Hepatocyte (in vitro differentiated cells): ENCODE measurements around the gene TUBA1C.
"Not testable (repeated sequence)": the region's sequence is repeated elsewhere in the genome, so short reads cannot be mapped to it uniquely, and the experiment has no call there.

Experiments used
- EZH2 ChIP-seq: fragments of 200-600 bp; sonication (generic); IDR thresholded peaks from 2 replicates; pipeline ENCODE4 v1.6.1; 2016; ENCODE audit warnings: antibody characterized with exemption, mild to moderate bottlenecking, borderline replicate concordance
- TF ChIP-seq, protein P1 (sequence below): fragments of 200-600 bp; sonication (generic); IDR thresholded peaks from 2 replicates; pipeline ENCODE4 v1.5.1; 2016; ENCODE audit warnings: antibody characterized with exemption, mild to moderate bottlenecking; ENCODE audit not compliant: poor library complexity

GRCh38 chr12:49317118-49317517, 52.2 kb downstream of the TUBA1C start:
- TF ChIP-seq EZH2: not testable (repeated sequence)
- TF ChIP-seq, protein P1, sequence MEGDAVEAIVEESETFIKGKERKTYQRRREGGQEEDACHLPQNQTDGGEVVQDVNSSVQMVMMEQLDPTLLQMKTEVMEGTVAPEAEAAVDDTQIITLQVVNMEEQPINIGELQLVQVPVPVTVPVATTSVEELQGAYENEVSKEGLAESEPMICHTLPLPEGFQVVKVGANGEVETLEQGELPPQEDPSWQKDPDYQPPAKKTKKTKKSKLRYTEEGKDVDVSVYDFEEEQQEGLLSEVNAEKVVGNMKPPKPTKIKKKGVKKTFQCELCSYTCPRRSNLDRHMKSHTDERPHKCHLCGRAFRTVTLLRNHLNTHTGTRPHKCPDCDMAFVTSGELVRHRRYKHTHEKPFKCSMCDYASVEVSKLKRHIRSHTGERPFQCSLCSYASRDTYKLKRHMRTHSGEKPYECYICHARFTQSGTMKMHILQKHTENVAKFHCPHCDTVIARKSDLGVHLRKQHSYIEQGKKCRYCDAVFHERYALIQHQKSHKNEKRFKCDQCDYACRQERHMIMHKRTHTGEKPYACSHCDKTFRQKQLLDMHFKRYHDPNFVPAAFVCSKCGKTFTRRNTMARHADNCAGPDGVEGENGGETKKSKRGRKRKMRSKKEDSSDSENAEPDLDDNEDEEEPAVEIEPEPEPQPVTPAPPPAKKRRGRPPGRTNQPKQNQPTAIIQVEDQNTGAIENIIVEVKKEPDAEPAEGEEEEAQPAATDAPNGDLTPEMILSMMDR: not testable (repeated sequence)
